ENCODE data around the gene XDH.

The XDH gene

GRCh38 chr2:31402388-31402787 lies 12.2 kb downstream of the XDH start:
- no peak for DNase-seq (ENCODE audit: low read depth in 2 of 2)

GRCh38 chr2:31401580-31401979 lies 13.0 kb downstream of the XDH start:
- DNase-seq (ENCODE audit: low read depth in 2 of 2) = no peak

GRCh38 chr2:31398881-31399280 lies 15.7 kb downstream of the XDH start:
- DNase-seq (ENCODE audit: low read depth in 2 of 2) = no peak

GRCh38 chr2:31397094-31397493 lies 17.4 kb downstream of the XDH start:
- DNase-seq (ENCODE audit: low read depth in 2 of 2) = no peak

- DNase-seq (ENCODE audit: low read depth in 2 of 2) = no peak
These were observed 24.2 kb downstream of the XDH start for GRCh38 chr2:31390324-31390723.

- no peak for DNase-seq (ENCODE audit: low read depth in 2 of 2)
These were observed 25.8 kb downstream of the XDH start for GRCh38 chr2:31388736-31389135.

GRCh38 chr2:31387850-31388249 lies 26.7 kb downstream of the XDH start:
- DNase-seq (ENCODE audit: low read depth in 2 of 2) = no peak

- DNase-seq (ENCODE audit: low read depth in 2 of 2) = no peak
These were observed 27.9 kb downstream of the XDH start for GRCh38 chr2:31386648-31387047.

GRCh38 chr2:31386172-31386571 lies 28.4 kb downstream of the XDH start:
- DNase-seq (ENCODE audit: low read depth in 2 of 2) = no peak

- no peak for DNase-seq (ENCODE audit: low read depth in 2 of 2)
These were observed 29.7 kb downstream of the XDH start for GRCh38 chr2:31384771-31385276.

GRCh38 chr2:31384351-31384750 lies 30.2 kb downstream of the XDH start:
- no peak for DNase-seq (ENCODE audit: low read depth in 2 of 2)

GRCh38 chr2:31383471-31384153 lies 30.9 kb downstream of the XDH start:
- no peak for DNase-seq (ENCODE audit: low read depth in 2 of 2)

- no peak for DNase-seq (ENCODE audit: low read depth in 2 of 2)
These were observed 32.0 kb downstream of the XDH start for GRCh38 chr2:31382452-31383120.

GRCh38 chr2:31381601-31382000 lies 32.9 kb downstream of the XDH start:
- no peak for DNase-seq (ENCODE audit: low read depth in 2 of 2)

GRCh38 chr2:31380243-31380642 lies 34.3 kb downstream of the XDH start:
- DNase-seq (ENCODE audit: low read depth in 2 of 2) = no peak

- DNase-seq (ENCODE audit: low read depth in 2 of 2) = no peak
These were observed 34.8 kb downstream of the XDH start for GRCh38 chr2:31379747-31380146.

- no peak for DNase-seq (ENCODE audit: low read depth in 2 of 2)
These were observed 35.6 kb downstream of the XDH start for GRCh38 chr2:31378791-31379501.

GRCh38 chr2:31378389-31378788 lies 36.2 kb downstream of the XDH start:
- no peak for DNase-seq (ENCODE audit: low read depth in 2 of 2)

GRCh38 chr2:31373127-31373526 lies 41.4 kb downstream of the XDH start:
- DNase-seq (ENCODE audit: low read depth in 2 of 2) = no peak

- DNase-seq (ENCODE audit: low read depth in 2 of 2) = no peak
These were observed 42.4 kb downstream of the XDH start for GRCh38 chr2:31372097-31372496.

GRCh38 chr2:31371691-31372090 lies 42.9 kb downstream of the XDH start:
- no peak for DNase-seq (ENCODE audit: low read depth in 2 of 2)

GRCh38 chr2:31366733-31367132 lies 47.8 kb downstream of the XDH start:
- no peak for DNase-seq (ENCODE audit: low read depth in 2 of 2)
